Esophagus muscularis mucosa (tissue), 4 donors: ENCODE results near the gene FKBP2.

ENCODE experiments used
- CTCF ChIP-seq, 3 experiments: fragments of 200-600 bp in 2 of 3; fragments of 450-650 bp in 1 of 3; sonication (generic) in 2 of 3; IDR thresholded peaks; one replicate each; pipeline ENCODE4 v1.5.1; 2017 to 2019; ENCODE audit warnings: antibody characterized with exemption in 3 of 3, mild to moderate bottlenecking in 2 of 3, moderate library complexity in 1 of 3
- EP300 ChIP-seq: sonication (generic); formaldehyde crosslinking; IDR thresholded peaks from one replicate; pipeline ENCODE4 v1.6.1; 2017; ENCODE audit warnings: antibody characterized with exemption
- POLR2A ChIP-seq: fragments of 450-650 bp; IDR thresholded peaks from one replicate; pipeline ENCODE4 v1.6.1; 2017; ENCODE audit warnings: antibody characterized with exemption, moderate library complexity, mild to moderate bottlenecking, low read depth
- POLR2AphosphoS5 ChIP-seq, 2 donors: sonication (generic); formaldehyde crosslinking; IDR thresholded peaks; one replicate each; pipeline ENCODE4 v1.6.1; 2017; ENCODE audit warnings: antibody characterized with exemption in 2 of 2

GRCh38 chr11:64252003-64252872, 11.3 kb downstream of the FKBP2 start:
- TF ChIP-seq CTCF (IDR thresholded peaks at IDR 0.05) (peak; percentile 13 to 37 (median 21)), POLR2A (no peak), EP300 (no peak), POLR2AphosphoS5 (IDR thresholded peaks at IDR 0.05) (no peak)
